ENCODE results near the gene PLAC9.
A peak's percentile ranks its signal among the peaks of the same experiment; 100 is the strongest.
"Not testable (repeated sequence)": the region's sequence is repeated elsewhere in the genome, so short reads cannot be mapped to it uniquely, and the experiment has no call there.

PLAC9 gene, protein sequence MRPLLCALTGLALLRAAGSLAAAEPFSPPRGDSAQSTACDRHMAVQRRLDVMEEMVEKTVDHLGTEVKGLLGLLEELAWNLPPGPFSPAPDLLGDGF

DNA sequence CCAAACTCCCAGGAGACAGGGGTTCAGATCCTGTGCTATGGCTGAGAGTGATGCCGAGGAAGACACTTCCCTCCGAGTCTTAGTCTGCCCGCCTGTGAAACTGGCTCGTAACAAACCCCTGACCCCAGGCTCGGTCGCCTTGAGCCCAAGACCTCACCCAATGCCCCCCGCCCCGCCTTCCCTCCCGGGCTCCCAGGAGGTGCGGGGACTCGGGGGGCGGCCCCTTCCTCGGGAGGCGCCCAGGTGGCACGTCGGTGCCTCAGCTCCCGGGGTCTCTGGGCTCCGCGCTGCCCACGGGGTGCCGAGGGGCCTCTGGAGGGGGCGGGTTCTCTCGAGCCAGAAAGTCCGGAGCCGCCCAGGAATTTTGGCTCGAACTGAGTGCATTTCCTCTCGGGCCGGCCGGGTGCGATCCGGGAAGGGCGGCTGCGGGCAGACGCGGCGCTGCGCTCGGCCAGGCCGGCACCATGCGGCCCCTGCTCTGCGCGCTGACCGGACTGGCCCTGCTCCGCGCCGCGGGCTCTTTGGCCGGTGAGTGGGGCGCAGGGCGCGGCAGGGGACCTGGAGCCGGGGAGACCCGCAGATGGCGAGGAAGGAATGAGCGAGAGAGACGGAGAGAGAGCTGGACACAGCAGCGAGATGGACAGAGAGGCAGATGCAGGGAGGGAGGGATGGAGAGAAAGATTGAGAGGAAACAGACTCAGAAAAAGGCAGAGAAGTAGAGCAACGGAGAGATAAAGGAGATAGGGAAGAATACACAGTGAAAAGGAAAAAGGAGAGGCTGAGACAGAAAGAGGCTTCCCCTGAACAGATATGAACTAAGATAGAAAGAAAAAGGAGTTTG, at the start of gene PLAC9:
Gene PLAC9 (plus strand): TSS at position 432 of the 841 bp plus-strand sequence. CDS start 33 bp downstream, at position 465.
- DNase-seq (ENCODE audit: low read depth, low spot score): no peak

DNA sequence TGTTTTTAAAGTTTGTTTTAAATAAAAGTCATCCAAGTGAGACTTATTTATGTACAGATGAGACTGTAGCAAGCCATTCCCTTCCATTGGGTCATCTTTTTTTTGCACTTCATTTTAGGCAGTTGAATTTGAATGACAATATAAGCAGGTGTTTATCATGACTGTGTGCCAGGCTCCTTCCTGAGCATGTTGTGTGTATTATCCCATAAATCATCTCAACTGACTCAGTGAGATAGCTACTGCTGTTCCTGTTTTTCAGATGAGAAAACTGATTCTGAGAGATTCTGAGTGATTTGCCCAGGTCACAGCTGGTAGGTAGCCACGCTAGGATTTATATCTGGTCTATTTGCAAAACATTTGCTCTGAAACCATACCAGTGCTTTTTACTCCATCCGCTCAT, 42.4 kb upstream of the PLAC9 start:
- DNase-seq (ENCODE audit: low read depth, low spot score): no peak

DNA sequence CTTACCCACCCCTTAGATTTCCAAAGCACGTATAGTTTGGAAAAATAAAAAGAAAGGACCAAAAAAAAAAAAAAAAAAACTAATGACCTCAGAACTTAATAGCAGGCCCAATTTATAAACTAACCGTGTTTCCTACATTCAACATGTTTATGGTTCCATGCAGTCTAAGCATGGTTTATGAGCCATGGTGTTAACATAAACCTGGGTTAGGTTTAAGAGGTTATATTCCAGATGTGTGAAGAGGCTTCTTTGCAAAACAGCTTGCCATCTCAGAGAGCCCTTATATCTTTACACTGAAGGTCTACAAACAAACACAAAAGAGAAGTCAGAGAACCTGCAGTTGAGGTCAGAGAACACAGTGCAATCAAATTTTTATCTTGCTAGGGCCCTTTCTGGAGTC, 38.3 kb upstream of the PLAC9 start:
- DNase-seq (ENCODE audit: low read depth, low spot score): no peak

DNA sequence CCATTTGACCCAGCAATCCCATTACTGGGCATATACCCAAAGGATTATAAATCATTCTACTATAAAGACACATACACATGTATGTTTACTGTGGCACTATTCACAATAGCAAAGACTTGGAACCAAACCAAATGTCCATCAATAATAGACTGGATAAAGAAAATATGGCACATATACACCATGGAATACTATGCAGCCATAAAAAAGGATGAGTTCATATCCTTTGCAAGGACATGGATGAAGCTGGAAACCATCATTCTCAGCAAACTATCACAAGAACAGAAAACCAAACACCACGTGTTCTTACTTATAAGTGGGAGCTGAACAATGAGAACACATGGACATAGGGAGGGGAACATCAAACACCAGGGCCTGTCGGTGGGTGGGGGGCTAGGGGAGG, 34.3 kb upstream of the PLAC9 start:
- not testable (repeated sequence) for DNase-seq (ENCODE audit: low read depth, low spot score)

DNA sequence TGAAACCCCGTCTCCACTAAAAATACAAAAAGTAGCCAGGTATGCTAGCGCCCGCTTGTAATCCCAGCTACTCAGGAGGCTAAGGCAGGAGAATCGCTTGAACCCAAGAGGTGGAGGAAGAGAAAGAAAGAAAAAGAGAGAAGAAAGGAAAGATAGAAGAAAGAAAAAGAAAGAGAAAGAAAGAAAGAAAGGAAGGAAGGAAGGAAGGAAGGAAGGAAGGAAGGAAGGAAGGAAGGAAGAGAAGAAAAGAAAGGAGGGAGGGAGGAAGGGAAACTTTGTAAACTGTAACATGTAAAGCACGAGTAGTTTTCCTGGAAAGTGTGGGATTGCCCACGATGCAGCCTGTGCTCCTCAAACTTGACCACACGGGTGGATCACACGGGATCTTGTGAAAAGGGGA, 33.2 kb upstream of the PLAC9 start:
- not testable (repeated sequence) for DNase-seq (ENCODE audit: low read depth, low spot score)

DNA sequence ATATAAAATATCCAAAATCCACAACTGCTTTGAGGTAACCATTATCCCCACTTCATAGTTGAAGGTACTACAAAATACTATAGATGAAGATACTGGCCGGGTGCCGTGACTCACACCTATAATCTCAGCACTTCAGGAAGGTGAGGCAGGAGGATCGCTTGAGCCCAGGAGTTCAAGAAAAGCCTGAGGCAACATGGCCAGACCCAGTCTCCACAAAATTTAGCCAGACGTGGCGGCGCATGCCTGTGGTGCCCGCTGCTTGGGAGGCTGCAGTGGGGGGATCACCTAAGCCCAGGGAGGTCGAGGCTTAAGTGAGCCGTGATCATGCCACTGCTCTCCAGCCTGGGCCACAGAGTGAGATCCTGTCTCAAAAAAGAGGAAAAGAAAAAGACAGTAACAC, 32.4 kb upstream of the PLAC9 start:
- no peak for DNase-seq (ENCODE audit: low read depth, low spot score)

DNA sequence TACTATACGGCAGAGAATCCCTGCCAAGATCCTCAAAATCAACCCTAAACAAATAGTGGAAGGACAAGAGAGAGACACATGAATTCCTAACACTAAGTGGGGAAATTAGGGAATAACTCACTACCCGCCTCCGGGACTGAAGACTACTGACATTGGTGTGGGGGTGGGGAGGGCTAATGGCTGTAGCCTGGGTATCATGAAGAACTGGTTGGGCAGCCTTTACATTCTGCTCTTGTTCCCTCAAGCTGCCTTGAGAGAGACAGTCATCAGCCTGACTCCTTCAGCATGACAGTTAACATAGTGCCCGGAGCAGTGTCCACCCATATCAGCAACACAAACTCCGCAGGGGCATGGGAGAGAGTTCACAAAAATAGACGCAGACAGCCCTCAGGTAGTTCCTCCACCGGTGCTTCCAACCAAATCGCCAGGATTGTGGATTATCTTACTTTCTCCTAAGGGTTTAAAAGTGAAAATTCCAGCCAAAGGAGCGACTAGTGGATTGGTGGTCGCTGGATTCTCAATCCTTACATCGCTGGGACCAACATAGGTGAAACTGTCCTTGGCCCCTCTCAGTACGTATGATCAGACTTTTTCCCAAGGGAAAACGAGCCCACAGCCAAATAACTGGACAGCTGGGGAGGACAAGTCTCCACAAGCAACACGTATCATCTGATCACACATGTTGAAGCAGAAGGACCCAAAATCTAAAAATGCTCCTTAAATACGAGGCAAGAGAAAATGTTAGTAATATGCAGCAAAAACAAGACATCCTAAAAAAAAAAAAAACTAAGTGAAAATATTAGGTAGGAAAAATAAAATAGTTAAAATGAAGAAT, 31.5 kb upstream of the PLAC9 start:
- no peak for DNase-seq (ENCODE audit: low read depth, low spot score)

DNA sequence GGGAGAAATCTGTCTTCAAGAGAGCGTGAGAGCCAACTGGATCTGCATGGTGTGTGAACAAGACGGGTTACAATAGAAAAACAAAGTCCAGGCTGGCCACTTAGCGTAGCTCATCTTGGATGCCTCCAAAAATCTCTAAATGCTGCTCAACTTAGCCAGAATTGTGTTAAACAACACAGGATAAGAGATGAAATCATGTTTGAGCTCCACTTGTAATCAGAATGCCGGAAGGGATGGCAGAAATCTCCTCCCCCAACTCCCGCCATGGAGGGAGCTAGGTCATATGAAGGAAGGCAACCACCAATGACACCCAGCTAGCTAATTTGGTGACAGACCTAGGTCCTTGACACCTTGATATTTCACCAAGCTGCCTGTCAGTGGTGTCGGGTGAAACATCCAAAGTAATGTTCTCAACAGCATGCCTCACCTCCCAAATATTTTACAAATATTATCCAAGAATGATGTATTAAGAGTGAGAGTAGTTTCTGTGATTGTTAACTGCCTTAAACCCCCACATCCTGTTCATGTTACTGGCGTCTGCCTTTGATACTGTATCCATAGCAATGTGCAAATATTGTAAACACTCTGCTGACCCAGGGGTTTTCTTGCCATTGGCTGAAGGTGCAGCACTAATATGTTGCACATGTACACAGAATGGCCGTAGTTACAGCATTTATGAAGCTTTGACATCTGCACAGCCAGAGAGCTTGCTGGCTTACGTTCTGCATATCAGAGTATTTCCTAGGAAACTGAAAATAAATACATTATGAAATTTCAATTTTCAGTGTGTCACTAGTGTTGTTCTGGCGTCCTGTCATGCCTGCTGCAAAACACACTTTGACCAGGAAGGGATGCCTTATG, 28.2 kb upstream of the PLAC9 start:
- peak; percentile 54 for DNase-seq (ENCODE audit: low read depth, low spot score)

DNA sequence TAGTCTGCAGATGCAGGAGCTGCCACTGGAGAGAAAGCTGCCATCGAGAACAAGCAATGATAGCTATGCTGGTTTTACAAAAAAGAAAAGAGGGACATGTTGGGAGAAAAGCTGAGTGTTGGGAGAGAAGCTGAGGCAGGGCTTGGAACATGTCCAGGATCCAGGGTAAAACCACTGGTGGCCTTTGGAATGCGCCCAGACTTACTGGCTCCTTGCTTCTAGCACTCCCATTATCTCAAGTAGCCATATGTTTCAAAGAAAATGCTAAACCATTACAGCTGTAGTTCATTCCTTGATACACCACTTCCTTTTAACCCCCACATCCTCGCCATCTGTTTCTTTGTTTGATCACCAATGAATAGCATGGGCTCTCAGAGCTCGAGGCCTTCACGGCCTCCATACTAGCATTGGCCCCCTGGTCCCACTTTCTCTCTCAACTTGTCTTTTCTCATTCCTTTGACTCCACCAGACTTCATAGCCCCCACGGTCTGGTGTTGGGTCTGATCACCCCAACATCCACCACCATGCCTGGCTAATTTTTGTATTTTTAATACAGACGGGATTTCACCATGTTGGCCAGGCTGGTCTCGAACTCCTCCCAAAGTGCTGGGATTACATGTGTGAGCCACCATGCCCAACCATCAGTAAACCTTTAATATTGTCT, 23.8 kb upstream of the PLAC9 start:
- DNase-seq (ENCODE audit: low read depth, low spot score): no peak

DNA sequence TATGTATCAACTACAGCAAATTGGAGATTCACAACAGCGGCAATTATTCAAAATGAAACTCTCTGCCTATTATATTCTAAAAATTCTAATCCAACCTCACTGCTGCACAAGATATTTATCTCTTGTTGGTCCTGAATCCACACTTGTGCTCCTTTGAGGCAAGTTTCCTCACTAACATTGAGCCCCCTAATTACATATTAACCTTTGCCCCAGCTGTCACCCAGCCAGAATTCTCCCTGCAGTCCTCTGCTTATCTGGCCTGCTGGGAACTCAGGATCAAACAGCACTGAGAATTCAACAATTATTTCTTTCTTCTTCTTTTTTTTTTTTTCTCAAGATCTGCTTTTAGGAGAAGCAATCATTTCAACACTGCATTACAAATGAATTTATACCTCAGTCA, 21.5 kb upstream of the PLAC9 start:
- no peak for DNase-seq (ENCODE audit: low read depth, low spot score)

DNA sequence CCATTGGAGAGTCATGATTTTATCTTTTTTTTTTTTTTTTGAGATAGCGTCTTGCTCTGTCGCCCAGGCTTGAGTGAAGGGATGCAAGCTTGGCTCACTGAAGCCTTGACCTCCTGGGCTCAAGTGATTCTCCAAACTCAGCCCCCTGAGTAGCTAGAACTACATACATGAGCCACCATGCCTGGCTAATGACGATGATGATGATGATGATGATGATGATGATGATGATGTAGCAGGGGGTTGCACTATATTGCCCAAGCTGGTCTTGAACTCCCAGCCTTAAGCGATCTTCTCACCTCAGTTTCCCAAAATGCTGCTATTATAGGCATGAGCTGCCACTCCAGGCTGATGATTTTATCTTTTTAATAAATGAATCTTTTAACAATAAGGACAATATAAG, 13.9 kb upstream of the PLAC9 start:
- no peak for DNase-seq (ENCODE audit: low read depth, low spot score)

DNA sequence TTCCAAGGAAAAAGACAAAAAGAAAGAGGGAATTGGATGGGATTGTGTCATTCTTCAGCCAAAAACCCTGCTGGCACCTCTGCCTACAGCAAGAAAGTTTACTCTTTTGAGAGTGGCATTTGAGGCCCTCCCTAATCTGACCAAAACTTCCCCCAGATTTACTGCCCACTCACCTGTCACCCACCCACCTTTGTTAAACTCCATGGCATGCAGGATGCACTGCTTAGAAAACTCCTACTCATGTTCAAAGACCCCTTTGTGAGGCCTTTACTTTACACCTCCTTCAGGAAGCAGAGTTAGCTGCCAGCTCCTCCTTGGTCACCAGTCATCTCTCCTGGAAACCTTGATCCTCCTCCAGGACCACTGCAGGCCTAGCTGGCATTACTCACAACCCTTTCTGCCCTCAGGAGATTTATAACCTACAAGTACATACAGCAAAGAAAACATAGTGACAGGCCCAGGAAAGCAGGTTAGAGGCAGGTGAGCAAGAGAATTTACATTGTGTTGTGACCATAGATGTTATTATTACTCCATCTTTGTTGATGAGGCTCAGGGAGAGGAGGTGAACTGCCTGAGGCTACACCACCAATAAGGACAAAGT, 10.3 kb upstream of the PLAC9 start:
- DNase-seq (ENCODE audit: low read depth, low spot score): no peak

DNA sequence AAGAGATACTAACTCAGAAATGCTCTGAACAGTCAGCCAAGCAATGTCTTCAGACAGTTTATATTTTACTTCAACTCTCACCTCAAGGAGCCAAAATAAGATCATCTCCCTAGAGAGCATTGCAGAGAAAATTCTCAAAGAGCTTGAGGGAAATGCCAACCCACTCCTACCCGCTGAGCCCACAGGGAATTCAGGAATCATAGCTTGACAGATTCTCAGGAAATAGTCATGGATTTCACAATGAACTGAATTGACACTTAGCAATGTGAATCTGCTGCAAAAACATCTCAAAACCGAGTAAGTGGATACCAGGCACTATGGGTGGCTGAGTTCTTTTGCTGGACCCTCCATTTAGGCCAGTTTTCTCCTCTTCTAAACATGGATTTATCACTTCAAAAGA, 9.8 kb upstream of the PLAC9 start:
- DNase-seq (ENCODE audit: low read depth, low spot score): no peak

DNA sequence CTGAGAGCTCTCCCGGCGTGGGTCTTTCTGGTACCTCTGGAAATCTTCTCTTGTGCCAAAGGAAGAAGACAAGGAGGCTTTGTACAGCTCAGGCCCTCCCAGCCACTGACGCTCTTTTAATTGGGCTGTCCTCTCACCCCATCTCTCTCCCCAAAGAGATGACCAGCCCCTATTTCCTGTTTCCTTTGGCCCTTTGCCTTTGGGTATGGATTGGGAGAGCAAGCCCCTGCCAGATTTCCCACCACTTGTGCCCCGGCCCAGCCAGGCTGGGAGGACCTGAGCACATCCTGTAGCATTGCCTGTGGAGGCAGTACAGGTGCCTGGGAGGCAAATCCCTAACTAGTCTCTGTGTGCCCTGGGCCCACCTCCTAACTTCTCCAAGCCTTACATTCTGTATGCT, 5.7 kb upstream of the PLAC9 start:
- DNase-seq (ENCODE audit: low read depth, low spot score): no peak

DNA sequence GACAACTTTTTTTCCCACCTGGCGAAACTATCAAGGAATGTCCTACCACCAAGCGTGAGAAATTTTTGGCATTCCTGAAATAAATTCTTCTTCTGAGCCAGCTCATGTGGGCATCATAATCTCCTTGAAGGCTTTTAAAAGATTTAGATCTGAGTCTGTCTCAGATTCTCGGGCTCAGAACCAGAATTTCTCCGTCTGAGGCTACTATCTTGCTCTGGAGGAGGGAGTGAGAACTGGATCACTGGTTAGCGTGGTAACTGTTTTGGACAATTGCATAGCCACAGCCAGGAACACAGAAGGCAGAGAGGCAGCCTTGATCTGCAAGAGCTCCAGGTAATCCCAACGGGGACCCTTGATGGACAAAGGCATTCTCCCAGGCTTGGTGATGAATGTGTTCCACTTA, 1.0 kb upstream of the PLAC9 start:
- DNase-seq (ENCODE audit: low read depth, low spot score): no peak

DNA sequence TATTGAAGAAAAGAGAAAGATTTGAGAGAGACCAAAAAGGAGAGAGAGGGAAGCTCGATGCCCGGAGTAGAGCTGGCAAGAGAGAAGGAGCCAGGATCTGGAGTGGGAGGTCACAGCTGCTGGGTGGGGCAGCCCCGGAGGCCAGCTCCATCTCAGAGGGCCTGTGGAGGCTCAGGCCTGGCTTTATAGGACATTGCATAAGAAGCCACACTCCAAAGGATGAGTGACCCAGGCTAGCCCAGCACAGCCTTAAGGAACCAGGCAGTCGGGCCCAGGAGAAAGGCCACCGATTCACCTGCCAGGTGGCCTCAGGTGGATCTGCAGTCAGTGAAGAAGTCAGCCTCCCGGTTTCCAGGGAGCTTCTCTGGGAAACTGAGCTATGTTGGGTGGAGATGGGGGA, 676 bp downstream of the PLAC9 start:
- DNase-seq (ENCODE audit: low read depth, low spot score): no peak

DNA sequence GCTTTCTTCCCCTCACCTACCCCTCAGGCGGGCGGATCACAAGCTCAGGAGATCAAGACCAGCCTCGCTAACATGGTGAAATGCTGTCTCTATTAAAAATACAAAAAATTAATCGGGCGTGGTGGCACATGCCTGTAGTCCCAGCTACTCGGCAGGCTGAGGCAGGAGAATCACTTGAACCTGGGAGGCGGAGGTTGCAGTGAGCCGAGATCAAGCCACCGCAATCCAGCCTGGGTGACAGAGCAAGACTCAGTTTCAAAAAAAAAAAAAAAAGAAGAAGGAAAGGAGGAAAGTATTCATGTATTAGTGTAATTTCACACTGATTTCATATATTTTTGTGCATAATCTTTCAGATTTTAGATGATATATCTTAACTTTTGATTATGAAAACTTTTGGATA, 1.2 kb downstream of the PLAC9 start:
- DNase-seq (ENCODE audit: low read depth, low spot score): not testable (repeated sequence)

DNA sequence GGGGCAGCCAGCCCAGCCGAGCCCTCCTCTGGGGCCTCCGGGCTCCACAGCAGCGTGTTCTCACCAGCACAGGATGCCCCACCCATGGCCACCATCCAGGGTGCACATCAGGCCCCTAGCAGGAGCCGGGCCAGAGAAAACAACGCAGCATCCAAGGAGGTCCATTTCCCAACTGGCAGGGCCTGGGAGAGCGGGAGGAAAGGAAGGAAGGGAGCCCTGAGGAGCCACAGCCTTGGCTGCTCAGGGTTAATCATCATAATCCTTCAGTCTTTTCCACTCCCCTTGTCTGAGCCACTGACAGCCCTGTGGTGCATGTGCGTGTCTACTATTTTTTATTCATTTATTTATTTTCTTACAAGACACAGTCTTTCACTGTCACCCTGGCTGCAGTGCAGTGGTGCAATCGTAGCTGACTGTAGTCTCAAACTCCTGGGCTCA, 3.6 kb downstream of the PLAC9 start:
- DNase-seq (ENCODE audit: low read depth, low spot score): peak; percentile 96

DNA sequence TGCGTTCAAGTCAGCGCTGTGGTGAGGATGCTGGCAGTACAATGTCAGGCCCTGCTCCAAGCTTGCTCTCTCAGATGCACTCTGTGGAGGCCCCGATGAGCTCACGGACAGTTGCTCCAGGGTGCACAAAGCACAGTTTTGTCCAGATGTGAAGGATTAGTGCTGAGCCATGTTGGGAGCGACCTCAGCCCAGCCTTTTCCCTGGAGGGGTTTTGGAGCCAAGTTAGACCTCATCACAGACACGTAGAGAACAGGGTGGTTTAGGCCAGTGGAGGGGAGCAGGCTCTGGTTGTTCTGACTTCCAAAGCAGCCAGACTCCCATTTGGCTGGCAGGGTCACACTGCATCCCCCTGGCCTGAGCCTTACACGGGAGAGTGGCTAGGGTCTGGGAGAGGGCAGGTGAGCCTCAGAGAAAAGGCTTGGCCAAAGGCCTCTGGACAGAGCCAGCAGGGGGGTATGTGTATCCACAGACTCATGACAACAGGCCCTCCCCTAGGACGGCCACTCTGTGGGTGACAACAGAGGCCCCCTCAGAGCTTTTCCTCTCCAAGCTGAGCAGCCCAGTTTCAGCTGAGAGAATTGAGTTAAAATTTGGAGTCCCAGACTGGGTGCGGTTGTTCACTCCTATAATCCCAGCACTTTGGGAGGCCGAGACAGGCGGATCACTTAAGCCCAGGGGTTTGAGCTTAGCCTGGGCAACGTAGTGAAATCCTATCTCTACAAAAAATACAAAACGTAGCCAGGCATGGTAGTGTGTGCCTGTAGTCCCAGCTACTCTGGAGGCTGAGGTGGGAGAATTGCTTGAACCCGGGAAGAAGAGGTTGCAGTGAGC, 4.7 kb downstream of the PLAC9 start:
- DNase-seq (ENCODE audit: low read depth, low spot score): no peak

DNA sequence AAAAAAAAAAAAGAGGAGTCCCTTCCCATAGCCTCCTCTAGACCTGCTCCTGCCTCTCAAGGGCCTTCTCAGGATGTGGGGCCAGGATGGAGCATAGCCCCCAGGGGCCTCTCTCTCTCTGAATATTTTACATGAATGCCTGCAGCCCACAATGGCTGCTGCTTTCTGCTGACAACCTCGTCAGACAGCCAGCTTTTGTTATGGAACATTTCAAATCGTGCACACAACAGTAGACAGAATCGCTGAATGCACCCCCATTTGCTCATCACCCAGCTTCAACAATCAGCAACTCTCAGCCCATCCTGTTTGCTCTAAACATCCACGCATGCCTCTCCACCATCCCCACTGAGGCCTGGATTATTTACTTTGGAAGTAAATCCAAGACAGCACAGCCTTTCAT, 5.4 kb downstream of the PLAC9 start:
- no peak for DNase-seq (ENCODE audit: low read depth, low spot score)
